Right hindlimb (tissue), 1 donor: Measurements from ENCODE around the gene IRAG1.

Experiments
- DNase-seq: peaks from one replicate; pipeline ENCODE4 v3.0.0-alpha.2; 2018

The IRAG1 gene

DNA sequence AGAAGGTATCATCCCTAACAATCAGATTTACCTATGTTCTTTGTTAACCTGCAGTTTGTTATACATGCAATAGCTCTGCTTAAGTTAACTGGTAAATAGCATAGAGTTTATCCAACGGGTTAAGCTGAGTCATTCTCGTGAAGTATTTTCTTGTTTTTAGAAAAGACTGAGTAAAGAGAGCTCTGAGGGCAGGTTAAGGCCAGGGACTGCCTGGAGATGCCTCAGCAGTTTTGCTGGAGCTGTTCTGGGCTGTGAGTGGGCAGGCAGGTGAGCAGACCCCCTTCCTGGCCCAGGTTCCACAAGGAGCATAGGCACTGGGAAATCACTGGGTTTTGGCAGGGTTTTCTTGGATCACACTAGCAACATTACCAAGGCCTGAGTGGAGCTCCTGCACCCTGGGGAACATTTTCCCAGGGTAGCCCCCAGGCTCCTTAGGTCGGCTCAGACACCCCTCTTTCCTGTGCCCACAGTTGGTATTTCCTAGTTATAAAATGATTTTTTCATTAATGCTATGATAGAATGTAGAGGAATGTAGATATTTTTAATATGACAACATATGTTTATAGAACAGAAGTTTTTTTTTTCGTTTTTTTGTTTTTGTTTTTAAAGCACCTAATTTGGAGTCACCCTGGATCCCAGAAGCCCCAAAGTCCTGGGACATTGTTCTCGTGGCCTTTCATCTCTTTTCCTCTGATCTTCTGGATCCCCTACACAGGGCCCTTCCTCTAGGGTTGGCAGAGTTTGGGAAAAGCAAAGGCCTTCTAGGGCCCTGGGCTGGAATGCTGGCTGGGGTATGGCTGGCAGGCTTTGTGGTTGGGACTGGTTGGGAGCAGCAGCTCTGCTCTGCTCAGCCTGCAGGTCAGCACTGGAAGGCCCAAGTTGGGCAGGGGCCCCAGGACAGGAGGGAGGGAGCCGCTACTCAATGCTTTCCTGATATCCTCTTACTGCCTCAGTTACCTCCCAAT is 26.7 kb downstream of the IRAG1 start:
- no peak for DNase-seq

DNA sequence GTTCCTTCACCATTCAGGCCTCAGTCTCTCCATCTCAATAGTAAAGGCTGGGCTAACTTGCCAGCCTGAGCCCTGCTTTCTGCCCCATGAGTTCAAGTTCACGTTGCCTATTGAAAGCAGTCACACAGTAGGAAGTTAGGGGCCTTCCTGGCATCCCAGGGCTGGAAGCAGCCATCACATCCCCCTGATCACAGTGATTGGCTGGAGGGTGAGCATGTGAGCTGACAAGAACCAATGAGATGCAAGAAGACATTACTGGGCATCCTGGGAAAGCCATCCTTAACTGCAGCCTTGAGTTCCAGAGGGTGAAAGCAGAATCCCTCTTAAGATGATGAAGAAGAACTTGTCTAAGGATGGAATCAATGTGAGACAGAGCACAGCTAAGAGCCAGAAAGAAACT is 29.1 kb downstream of the IRAG1 start:
- DNase-seq = no peak

DNA sequence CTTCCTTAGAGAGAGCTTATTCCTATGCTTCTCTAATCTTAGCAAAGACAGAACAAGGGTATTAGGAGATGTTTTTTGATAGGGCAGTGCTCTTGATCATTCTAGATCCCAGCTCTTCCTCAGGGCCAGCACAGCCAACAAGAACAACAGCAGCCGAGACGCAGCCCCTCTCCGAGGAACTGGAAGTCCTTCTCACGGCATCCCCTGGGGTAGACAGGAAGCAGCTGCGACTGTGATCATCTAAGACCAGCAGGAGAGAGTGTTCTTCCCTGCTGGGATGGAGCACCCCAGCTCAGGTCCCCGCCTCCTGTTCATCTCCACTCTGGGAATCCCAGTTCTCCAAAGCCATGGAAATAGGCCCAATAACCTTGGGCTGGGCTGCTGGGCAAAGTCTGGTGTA is 29.6 kb downstream of the IRAG1 start:
- DNase-seq = no peak

DNA sequence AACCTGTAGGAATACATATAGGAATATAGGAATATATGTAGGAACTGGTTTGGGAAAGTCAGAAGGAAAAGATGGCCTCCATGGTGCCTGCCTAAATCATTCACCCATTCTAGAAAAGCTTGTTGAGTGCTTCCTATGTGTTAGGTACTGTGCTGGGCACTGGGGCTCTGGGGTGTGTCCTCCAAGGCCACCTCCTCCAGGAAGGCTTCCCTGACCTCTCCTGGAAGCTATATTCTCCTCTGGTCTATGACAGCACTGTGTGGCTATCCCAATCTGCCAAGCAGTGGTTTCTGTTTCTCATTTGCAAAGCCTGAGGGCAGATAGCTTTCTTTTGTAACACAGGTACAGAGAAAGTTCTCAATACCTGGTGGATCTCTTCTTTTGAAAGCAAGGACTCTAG is 30.2 kb downstream of the IRAG1 start:
- no peak for DNase-seq

DNA sequence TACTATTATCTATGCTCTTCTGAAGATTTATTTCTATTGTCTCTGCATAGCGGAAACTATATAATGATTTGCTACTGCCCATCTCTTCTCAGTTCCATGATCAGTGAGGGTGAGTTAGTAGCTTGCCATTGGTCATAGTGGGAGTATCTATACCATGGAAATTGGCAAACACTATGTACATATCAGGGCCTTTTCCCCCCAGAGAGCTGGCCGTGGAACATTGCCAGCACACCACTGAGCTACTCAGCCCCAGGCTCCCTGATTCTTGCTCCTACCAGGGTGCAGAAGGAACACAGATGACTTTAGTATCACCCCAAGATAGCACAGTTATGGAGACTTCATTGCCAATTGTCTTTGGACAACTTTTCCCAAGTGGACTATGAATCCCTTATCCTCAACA is 33.2 kb downstream of the IRAG1 start:
- DNase-seq = no peak

DNA sequence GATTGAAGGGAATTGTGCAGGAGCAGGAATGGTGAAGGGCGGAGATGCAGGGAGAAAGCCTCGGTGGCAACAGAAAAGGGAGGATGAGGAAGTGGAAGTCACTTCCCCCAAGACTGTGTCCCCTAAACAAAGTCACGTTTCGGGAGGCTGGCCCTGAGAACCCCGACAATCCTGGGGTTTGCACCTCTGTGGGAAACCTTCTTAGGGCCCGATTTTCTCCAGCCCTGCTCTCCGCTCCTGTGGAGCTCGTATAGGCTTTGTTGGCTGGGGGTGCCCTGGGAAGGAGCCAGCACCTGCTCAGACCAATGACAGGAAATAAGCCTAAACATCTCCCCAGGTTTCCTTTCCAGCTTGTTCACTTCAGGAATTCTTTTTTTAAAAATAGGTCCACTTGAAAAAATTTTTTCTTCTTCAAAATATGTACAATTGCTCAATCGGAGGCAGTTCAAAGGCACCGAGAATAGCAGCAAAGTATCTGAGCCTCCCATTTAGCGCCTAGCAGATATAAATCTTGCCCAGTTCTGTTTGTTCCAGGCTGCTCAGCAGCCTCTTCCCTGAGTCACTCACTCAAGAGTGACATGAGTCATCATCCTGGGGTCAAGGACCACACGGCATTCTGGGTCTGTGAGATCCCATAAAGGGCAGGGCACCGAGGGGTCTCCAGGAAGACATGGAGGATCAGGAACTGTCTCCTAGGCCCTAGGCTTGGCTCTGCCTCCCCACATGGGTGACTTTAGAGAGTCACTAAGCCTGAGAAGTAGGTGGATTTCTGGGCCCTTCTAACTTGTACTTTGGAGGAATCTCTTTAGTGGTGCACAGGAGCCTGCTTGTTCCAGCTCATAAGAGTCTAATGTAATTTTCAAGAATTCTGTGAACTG is 34.0 kb downstream of the IRAG1 start:
- no peak for DNase-seq

DNA sequence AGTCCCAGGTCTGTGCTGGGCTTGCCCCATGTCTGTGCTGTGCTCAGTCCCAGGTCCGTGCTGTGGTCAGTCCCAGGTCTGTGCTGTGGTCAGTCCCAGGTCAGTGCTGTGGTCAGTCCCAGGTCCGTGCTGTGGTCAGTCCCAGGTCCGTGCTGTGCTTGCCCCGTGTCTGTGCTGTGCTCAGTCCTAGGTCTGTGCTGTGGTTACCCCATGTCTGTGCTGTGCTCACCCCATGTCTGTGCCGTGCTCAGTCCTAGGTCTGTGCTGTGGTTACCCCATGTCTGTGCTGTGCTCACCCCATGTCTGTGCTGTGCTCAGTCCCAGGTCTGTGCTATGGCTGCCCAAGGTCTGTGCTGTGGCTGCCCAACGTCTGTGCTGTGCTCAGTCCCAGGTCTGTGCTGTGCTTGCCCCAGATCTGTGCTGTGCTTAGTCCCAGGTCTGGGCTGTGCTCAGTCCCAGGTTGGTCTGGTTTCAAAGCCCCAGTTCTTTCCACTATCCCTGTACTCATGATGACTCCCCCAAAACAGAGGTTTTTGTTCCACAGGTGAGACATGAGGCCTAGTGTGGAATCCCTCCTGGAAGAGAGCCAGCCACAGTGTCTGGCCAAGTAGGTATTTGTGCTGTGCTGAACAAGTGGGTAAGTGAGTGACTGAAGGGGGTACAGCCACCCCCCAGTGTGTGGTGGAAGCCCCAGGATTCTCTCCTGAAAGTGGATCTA is 34.8 kb downstream of the IRAG1 start:
- DNase-seq = no peak

DNA sequence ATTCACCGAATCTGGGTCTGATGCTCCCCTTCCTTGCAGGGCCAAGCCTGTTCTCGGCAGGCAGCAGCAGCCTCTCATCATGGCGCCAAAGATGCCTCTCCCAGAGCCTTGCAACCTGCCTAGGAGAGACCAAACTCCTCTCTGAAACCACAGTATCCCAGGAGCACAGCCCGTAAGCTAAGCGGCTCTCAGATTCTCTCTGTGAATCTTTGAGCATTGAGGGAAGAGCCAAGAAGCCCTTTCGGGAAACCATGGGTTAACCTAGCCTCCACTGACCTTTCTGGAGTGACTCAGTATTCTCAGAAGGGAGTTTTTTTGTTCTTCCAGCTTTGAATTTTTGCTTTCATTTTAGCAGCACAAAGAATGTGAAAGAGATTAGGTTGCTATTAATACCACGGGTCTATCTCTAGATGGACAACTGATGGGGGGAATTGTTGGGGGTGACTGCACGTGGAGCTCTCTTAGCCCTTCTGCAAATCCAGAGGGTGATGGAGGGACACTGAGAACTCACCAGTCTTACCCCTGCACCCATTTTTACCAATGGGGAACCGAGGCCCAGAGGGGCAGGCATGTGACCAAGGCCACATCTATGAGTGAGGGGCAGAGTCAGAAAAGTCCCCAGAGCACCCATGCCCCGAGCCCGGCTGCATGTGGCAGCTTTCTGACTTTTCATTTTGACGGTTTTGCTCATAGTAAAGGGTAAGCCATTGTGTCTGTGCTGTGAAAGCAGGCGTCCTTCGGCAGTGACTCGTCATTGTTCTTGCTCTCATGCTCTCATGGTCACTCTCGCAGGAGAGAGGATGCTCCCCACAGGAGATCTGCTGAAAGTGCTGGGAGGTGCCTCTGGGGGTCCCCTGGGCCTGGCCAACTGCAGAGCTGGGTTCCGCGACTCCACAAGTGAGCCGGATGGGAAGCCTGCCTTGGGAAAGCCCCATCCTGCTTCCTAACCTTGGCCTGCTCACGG is 36.0 kb downstream of the IRAG1 start:
- DNase-seq = no peak

DNA sequence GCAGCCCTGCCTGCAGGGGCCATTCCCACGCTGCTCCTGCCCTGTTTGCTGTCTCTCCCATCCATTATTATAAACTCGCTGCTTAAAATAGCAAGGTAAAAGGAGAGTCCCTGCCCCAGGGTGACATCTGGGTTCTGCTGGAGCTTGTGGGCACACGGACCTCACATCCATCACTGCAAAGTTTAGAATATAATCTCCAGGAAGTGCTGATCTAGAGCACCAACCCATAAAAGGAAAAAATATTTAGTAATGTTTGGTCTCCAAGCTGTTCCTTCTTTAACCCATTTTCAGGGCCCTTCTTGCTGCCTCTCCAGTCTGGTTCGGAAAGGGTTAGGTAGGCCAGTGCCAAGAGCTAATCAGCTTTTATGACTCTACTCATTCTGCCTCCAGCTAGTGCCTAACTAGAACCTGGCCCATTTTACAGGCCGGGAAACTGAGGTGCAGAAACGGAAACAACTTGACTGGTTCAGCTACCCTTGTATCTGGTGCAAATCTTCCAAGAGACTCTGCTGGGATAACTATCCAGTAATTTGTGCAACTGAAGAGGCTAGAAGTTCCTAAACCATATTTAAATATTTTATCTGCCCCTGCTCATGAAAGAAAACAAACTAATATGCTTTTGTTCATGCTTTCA is 37.5 kb downstream of the IRAG1 start:
- no peak for DNase-seq

DNA sequence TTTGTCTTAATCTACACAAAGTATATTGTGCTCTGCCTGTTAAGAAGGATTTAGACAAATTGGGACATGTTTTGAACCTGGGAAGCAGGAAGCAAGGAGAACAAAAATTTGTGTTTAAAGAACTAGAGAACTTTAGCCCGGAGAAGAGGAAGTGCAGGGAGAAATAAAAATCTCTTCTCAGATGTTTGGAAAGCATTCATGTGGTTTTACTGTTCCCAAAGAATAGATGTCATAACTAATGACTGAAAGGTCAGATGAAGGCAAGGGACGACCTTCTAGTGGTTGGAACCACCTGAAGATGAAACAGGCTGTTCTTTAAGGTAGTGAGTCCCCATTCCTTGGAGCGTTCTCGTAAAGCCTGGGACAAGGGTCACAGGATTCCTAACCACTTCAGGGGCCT is 38.3 kb downstream of the IRAG1 start:
- DNase-seq = no peak

DNA sequence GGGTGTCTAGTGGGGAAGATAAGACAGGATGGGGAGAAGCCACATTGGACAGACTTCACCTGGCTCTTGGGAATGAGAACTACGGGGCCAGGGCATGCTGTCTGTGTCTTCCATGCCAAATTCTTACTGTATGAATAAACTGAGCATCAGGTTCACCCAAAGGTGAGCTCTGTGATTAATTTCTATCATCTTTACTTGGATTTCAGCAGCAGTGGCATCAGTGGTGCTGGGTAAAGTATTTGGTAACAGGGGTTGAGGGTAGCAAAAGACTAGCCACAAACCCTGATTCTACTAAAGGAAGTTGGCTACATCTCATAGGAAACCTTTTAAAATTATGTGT is 38.8 kb downstream of the IRAG1 start:
- no peak for DNase-seq

DNA sequence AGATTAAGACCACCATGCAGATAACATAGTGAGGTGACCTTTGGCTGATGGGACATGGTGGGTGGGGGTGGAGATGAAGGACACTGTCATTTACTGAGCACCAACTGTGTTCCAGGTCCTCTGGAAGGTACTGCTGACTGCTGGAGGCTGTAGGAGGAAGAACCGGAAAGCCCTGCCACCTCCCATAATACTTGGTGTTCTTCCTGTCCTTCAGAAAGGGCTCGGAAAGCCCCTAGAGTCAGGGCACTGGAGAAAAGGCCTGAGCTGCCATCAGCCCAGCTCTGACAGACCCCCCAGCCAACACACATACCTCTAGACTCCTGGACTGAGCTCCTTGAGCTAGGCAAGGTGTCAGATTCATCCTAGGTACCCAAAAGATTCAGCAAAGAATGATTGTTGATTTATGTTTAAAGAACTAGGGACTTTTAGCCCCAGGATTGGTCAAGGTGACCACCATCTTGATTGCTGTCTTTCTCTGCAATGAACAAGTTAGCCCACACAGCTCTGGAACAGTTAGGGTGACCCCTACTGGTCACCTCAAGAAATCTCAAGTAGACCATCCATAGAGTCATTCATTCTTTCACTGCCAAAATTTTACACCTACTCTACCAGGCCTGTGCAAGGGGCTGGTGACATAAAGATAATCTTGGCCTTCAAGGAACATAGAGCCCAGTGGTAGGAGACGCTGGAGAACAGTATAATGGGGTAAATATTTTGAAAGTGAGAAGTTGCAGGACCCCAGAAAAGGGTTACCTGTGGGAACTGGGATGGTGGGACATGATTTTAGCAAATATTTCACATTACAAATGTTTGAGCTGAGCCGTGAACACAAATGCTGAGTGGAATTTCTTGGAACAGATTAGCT is 39.4 kb downstream of the IRAG1 start:
- DNase-seq = no peak

DNA sequence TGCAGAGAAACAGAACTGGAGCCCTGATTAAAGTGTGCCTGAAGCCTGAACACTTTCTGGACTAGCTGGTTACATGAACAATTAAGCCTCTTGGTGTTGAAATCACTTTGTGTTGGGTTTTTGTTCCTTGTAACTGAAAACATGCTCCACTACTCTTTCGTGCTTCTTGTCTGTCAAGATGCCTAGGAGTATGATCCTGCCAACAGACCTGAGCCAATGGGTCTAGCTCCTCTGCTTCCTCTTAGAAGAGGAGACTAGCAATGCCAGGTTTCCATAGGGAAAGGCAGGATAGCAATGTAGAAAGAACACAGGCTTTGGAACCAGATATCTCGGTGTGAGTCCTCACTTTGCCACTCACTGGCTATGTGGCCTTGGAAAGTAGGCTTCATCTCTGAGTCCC is 40.3 kb downstream of the IRAG1 start:
- no peak for DNase-seq

DNA sequence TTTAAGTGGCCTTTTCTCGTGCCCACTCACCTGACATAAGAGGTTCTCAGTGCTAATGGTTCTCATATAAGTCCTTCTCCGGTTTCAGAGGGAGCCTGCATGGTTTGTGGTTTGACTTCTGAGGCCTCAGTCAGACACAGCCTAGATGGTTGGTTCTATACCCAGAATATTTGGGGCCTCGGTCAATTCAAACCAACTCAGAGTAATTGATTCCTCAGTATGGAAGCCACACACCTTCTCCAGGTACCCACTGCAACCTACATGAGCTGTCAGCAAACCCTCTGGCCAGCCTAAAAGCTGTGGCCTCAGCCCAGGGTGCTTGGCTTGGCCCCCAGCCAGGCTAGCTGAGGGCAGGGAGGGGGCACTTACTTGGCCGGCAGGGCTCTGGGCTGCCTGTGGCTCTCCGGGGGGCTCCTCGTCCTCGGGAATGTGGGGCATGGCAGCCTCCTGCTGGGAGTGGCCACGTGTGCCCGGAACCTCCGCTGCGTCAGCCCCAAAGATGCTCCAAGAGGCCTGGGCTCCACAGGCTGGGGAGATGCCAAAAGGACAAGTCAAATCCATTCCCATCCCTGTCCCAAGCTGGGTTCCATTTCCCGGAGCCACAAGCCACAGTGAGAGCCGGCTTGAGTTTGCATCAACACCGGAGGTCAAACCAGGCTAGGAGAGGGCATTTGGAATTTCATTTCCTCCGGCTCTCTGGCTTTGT is 41.7 kb downstream of the IRAG1 start:
- no peak for DNase-seq

DNA sequence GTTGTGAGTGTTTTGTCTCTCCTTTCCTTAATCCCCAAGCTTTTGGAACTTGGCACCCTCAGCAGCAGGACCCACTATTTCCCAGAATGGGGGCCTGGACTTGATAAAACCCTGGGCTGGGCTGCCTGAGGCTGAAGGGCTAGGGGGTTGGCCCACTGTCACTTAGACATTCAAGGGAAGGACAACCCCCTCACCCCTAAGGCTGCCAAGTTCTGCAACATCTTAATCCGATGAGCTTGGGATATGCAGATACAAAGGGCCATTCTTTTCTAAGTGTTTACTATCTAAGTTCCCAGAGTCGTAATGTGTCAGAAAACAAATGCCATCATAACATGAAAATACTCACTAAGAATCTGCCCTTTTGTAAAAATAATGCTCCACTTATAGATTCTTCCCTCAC is 42.9 kb downstream of the IRAG1 start:
- DNase-seq = no peak

DNA sequence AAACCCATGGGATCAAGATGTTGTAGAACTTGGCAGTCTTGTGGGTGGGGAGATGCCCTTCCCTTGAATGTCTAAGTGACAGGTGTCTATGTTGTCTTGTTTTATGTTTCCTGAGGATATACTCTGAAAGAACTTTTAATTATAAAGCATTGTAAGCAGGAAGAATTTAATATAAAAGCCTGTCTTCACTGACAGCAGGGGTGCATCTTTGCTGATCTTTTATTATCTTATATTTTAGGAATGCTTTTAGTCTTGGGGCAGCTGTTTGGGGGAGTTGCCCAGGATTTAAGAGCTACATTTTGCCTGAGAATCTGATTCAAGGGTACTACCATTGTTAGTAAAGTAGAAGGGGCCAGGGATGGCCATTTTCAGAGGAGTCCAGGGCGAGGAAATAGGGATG is 43.4 kb downstream of the IRAG1 start:
- no peak for DNase-seq

DNA sequence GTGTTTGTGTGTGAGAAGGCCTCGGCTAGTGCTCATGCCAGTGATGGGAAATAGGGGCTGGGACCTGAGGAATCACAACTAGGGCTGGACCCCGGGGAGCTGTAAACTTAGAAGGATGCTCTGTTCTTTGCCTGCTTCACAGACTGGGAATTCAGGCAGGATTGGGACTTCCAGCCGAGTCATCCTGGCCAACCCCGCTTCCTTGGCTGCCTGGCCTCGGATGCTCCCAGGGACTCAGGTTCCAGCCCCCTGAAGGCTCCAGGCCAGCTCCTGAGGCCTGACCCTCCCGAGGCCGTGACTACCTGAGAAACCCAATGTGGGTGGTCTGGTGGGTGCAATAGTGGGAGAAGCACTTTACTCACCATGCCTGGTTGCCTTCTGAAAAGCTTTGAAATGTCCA is 44.7 kb downstream of the IRAG1 start:
- DNase-seq = no peak

DNA sequence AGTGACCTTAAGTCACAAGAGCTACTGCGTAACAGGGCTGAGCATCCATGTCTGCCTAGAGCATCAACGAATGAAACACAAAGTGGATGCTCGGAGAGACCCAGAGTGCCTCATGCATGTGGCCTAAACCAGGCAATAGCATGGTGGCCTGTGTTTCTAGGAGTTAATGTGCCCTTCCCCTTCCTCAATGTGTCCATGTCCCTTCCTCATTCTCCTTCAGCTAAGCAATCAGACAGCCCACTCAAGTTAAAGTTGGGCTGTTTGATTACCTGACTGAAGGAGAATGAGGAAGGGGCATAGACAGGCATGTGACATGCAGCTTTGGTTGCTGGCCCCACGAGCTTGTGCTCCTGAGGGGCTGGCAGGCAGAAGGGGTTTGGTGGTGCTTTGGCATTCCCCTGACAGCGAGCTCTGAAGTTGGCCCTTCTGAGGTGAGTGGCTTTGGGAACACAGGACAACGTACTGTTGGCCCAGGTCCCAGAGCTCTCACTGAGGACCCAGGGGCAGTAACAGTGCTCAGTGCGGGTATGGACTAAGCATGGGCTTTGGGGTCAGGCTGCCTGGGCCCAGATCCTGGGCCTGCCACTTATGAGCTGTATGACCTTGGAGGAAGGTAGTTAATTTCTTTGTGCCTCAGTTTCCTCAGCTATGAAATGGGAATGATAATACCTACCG is 46.7 kb downstream of the IRAG1 start:
- no peak for DNase-seq

DNA sequence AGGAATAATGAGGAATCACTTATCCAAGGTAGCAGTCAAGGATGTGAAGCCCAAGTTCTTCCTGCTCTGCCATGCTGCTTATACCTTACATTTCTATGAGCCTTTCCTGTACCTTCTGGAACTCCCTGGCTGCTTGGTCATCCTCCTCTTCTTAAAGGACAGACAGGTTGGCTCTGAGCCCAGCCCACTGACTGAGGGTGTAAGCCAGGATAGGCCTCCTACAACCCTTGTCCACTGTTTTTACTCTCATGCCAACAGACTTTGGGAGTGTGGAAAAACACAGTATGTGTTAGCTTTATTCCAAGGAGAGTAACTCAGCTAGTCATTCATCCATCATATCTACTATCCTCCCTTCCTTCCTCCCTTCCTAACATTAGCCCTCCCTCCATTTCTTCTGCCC is 47.5 kb downstream of the IRAG1 start:
- no peak for DNase-seq
